HL-60/S4 treated with phorbol 12-myristate 13-acetate at 8.2 ng/mL for 4 days and 3 days (cell line): ENCODE data around the gene ZNF423.

Experiments used
- in situ Hi-C: fragments of 300-500 bp; cut with MboI; formaldehyde crosslinking; loops from 2 replicates; pipeline ENCODE4 v1.15.0; 2022; ENCODE audit warnings: low sequenced_read_pairs

ZNF423 gene

GRCh38 chr16:49608779-49609178 lies 247.1 kb downstream of the ZNF423 start:
- in situ Hi-C loops: no loop called here

- in situ Hi-C loops: no loop called here
Measured at GRCh38 chr16:49608098-49608497, 247.8 kb downstream of the ZNF423 start.

- in situ Hi-C loops: no loop called here
Measured at GRCh38 chr16:49605536-49606254, 250.2 kb downstream of the ZNF423 start.

GRCh38 chr16:49604602-49605001 lies 251.3 kb downstream of the ZNF423 start:
- in situ Hi-C loops: no loop called here

- in situ Hi-C loops: no loop called here
Measured at GRCh38 chr16:49603956-49604355, 252.0 kb downstream of the ZNF423 start.

- in situ Hi-C loops: no loop called here
Measured at GRCh38 chr16:49602976-49603310, 253.0 kb downstream of the ZNF423 start.

GRCh38 chr16:49602201-49602975 lies 253.5 kb downstream of the ZNF423 start:
- in situ Hi-C loops: no loop called here

GRCh38 chr16:49601576-49601975 lies 254.3 kb downstream of the ZNF423 start:
- in situ Hi-C loops: no loop called here

- in situ Hi-C loops: no loop called here
Measured at GRCh38 chr16:49600976-49601375, 254.9 kb downstream of the ZNF423 start.

- in situ Hi-C loops: no loop called here
Measured at GRCh38 chr16:49600536-49600935, 255.4 kb downstream of the ZNF423 start.

- in situ Hi-C loops: no loop called here
Measured at GRCh38 chr16:49599704-49600103, 256.2 kb downstream of the ZNF423 start.

- in situ Hi-C loops: no loop called here
Measured at GRCh38 chr16:49599281-49599680, 256.6 kb downstream of the ZNF423 start.

- in situ Hi-C loops: no loop called here
Measured at GRCh38 chr16:49598383-49599170, 257.3 kb downstream of the ZNF423 start.

GRCh38 chr16:49597796-49598195 lies 258.1 kb downstream of the ZNF423 start:
- in situ Hi-C loops: no loop called here

GRCh38 chr16:49596648-49597291 lies 259.1 kb downstream of the ZNF423 start:
- in situ Hi-C loops: no loop called here

GRCh38 chr16:49596068-49596467 lies 259.8 kb downstream of the ZNF423 start:
- in situ Hi-C loops: no loop called here

GRCh38 chr16:49594685-49595498 lies 261.0 kb downstream of the ZNF423 start:
- in situ Hi-C loops: no loop called here

- in situ Hi-C loops: no loop called here
Measured at GRCh38 chr16:49594153-49594552, 261.8 kb downstream of the ZNF423 start.

GRCh38 chr16:49593424-49594040 lies 262.4 kb downstream of the ZNF423 start:
- in situ Hi-C loops: no loop called here
